ENCODE results near the gene SYNJ1.

GRCh38 chr21:32581732-32582131 lies 146.1 kb downstream of the SYNJ1 start:
- TF ChIP-seq CTCF (IDR thresholded peaks at IDR 0.05): no peak
- TF ChIP-seq REST (IDR thresholded peaks at IDR 0.05; ENCODE audit: insufficient read depth in 1 of 2, low read depth in 2 of 2, low read length in 1 of 2): no peak
- no peak for TF ChIP-seq TCF7L2 (IDR thresholded peaks at IDR 0.05; ENCODE audit: low read depth, low read length)
